ENCODE results near the gene GIGYF2. TPM values are rescaled to one million over a fixed set of nuclear protein-coding genes. Genes with fewer than 3 reads are reported as not detected.

GIGYF2 gene
- total and polyA plus RNA-seq, 3 experiments from 2014 or later = 27.2 to 55.8 (median 54.7) TPM

GRCh38 chr2:232875256-232876121 lies 178.4 kb downstream of the GIGYF2 start:
- H3K27me3 ChIP-seq (ENCODE audit: insufficient read depth, low read length, poor library complexity, severe bottlenecking) = peaks cover 9% of the 10 kb centered on the region
- Mint-ChIP-seq H3K4me1 (peaks cover 0 to 12% (median 0%) of the 10 kb centered on the region in 3 donors), H3K4me3 (peak overlapping the region in 6 of 7 donors; percentile 41 to 90 (median 65)), H3K27me3 (peaks cover 18 to 20% of the 10 kb centered on the region in 2 donors), H3K36me3 (no peaks in the 10 kb centered on the region), H3K9me3 (no peaks in the 10 kb centered on the region), H3K27ac (no peak overlapping the region)
- H3K4me1 ChIP-seq (ENCODE audit: insufficient read depth, low read length) = no peaks in the 10 kb centered on the region
- no peak overlapping the region for H3K4me3 ChIP-seq (ENCODE audit: low read length)
- no peaks in the 10 kb centered on the region for H3K9me3 ChIP-seq (ENCODE audit: low read length)
- H3K27ac ChIP-seq (ENCODE audit: low read depth, low read length) = no peak overlapping the region
- H3K36me3 ChIP-seq (ENCODE audit: insufficient read depth, low read length) = no peaks in the 10 kb centered on the region
- peak in 1 of 5 donors; percentile 32 for DNase-seq
- POLR2A ChIA-PET = no interaction called here
- CTCF ChIA-PET = no interaction called here

- no peak overlapping the region for H3K4me3 ChIP-seq (ENCODE audit: low read length)
- no peak overlapping the region for H3K27ac Mint-ChIP-seq
- H3K27ac ChIP-seq (ENCODE audit: low read depth, low read length) = no peak overlapping the region
- no peaks in the 10 kb centered on the region for H3K36me3 Mint-ChIP-seq
- POLR2A ChIA-PET = no interaction called here
- CTCF ChIA-PET = no interaction called here
- H3K9me3 Mint-ChIP-seq = no peaks in the 10 kb centered on the region
- H3K9me3 ChIP-seq (ENCODE audit: low read length) = no peaks in the 10 kb centered on the region
- peaks cover 18 to 20% of the 10 kb centered on the region in 2 donors for H3K27me3 Mint-ChIP-seq
- H3K4me3 Mint-ChIP-seq = peak overlapping the region in 3 of 7 donors; percentile 47 to 52 (median 51)
- peak in 2 of 5 donors; percentile 23 to 42 for DNase-seq
- H3K36me3 ChIP-seq (ENCODE audit: insufficient read depth, low read length) = no peaks in the 10 kb centered on the region
- peaks cover 0 to 12% (median 0%) of the 10 kb centered on the region in 3 donors for H3K4me1 Mint-ChIP-seq
- H3K27me3 ChIP-seq (ENCODE audit: insufficient read depth, low read length, poor library complexity, severe bottlenecking) = peaks cover 9% of the 10 kb centered on the region
- no peaks in the 10 kb centered on the region for H3K4me1 ChIP-seq (ENCODE audit: insufficient read depth, low read length)
Measured at GRCh38 chr2:232876161-232876977, 179.2 kb downstream of the GIGYF2 start.

- DNase-seq = peak in 1 of 5 donors; percentile 31
- H3K36me3 Mint-ChIP-seq = no peaks in the 10 kb centered on the region
- Histone ChIP-seq H3K27me3 (ENCODE audit: insufficient read depth, low read length, poor library complexity, severe bottlenecking) (peaks cover 9% of the 10 kb centered on the region), H3K9me3 (ENCODE audit: low read length) (no peaks in the 10 kb centered on the region), H3K4me1 (ENCODE audit: insufficient read depth, low read length) (no peaks in the 10 kb centered on the region), H3K36me3 (ENCODE audit: insufficient read depth, low read length) (no peaks in the 10 kb centered on the region), H3K4me3 (ENCODE audit: low read length) (no peak overlapping the region), H3K27ac (ENCODE audit: low read depth, low read length) (no peak overlapping the region)
- no peak overlapping the region for H3K27ac Mint-ChIP-seq
- H3K27me3 Mint-ChIP-seq = peaks cover 18 to 20% of the 10 kb centered on the region in 2 donors
- H3K4me1 Mint-ChIP-seq = peaks cover 0 to 12% (median 0%) of the 10 kb centered on the region in 3 donors
- peak overlapping the region in 3 of 7 donors; percentile 28 to 54 (median 51) for H3K4me3 Mint-ChIP-seq
- POLR2A ChIA-PET = no interaction called here
- no peaks in the 10 kb centered on the region for H3K9me3 Mint-ChIP-seq
- CTCF ChIA-PET = no interaction called here
Measured at GRCh38 chr2:232876978-232877441, 179.9 kb downstream of the GIGYF2 start.

- Mint-ChIP-seq H3K27me3 (peaks cover 18 to 20% of the 10 kb centered on the region in 2 donors), H3K4me1 (peaks cover 0 to 12% (median 0%) of the 10 kb centered on the region in 3 donors), H3K9me3 (no peaks in the 10 kb centered on the region), H3K36me3 (no peaks in the 10 kb centered on the region), H3K4me3 (peak overlapping the region in 6 of 7 donors; percentile 36 to 67 (median 48)), H3K27ac (no peak overlapping the region)
- H3K27ac ChIP-seq (ENCODE audit: low read depth, low read length) = no peak overlapping the region
- H3K9me3 ChIP-seq (ENCODE audit: low read length) = no peaks in the 10 kb centered on the region
- H3K4me1 ChIP-seq (ENCODE audit: insufficient read depth, low read length) = no peaks in the 10 kb centered on the region
- ChIA-PET CTCF (no interaction called here), POLR2A (no interaction called here)
- DNase-seq = no peak
- H3K36me3 ChIP-seq (ENCODE audit: insufficient read depth, low read length) = no peaks in the 10 kb centered on the region
- H3K4me3 ChIP-seq (ENCODE audit: low read length) = no peak overlapping the region
- H3K27me3 ChIP-seq (ENCODE audit: insufficient read depth, low read length, poor library complexity, severe bottlenecking) = peaks cover 9% of the 10 kb centered on the region
Measured at GRCh38 chr2:232877940-232878511, 180.9 kb downstream of the GIGYF2 start.

GRCh38 chr2:232878855-232879617 lies 181.9 kb downstream of the GIGYF2 start:
- Histone ChIP-seq H3K4me1 (ENCODE audit: insufficient read depth, low read length) (no peaks in the 10 kb centered on the region), H3K4me3 (ENCODE audit: low read length) (no peak overlapping the region), H3K27ac (ENCODE audit: low read depth, low read length) (no peak overlapping the region), H3K9me3 (ENCODE audit: low read length) (no peaks in the 10 kb centered on the region), H3K36me3 (ENCODE audit: insufficient read depth, low read length) (no peaks in the 10 kb centered on the region), H3K27me3 (ENCODE audit: insufficient read depth, low read length, poor library complexity, severe bottlenecking) (peaks cover 9% of the 10 kb centered on the region)
- Mint-ChIP-seq H3K36me3 (no peaks in the 10 kb centered on the region), H3K4me3 (no peak overlapping the region), H3K4me1 (peaks cover 0 to 12% (median 0%) of the 10 kb centered on the region in 3 donors), H3K9me3 (no peaks in the 10 kb centered on the region), H3K27me3 (peaks cover 18% of the 10 kb centered on the region in 2 donors), H3K27ac (no peak overlapping the region)
- POLR2A ChIA-PET = no interaction called here
- CTCF ChIA-PET = no interaction called here
- no peak for DNase-seq

- no peak overlapping the region for H3K4me3 Mint-ChIP-seq
- Histone ChIP-seq H3K4me1 (ENCODE audit: insufficient read depth, low read length) (no peaks in the 10 kb centered on the region), H3K36me3 (ENCODE audit: insufficient read depth, low read length) (no peaks in the 10 kb centered on the region), H3K9me3 (ENCODE audit: low read length) (no peaks in the 10 kb centered on the region), H3K4me3 (ENCODE audit: low read length) (no peak overlapping the region), H3K27ac (ENCODE audit: low read depth, low read length) (no peak overlapping the region), H3K27me3 (ENCODE audit: insufficient read depth, low read length, poor library complexity, severe bottlenecking) (peaks cover 9% of the 10 kb centered on the region)
- peak in 1 of 5 donors; percentile 42 for DNase-seq
- H3K4me1 Mint-ChIP-seq = peaks cover 0 to 12% (median 0%) of the 10 kb centered on the region in 3 donors
- H3K9me3 Mint-ChIP-seq = no peaks in the 10 kb centered on the region
- H3K27ac Mint-ChIP-seq = peak overlapping the region in 1 of 8 donors; percentile 84
- H3K36me3 Mint-ChIP-seq = no peaks in the 10 kb centered on the region
- peaks cover 13 to 15% of the 10 kb centered on the region in 2 donors for H3K27me3 Mint-ChIP-seq
- ChIA-PET POLR2A (no interaction called here), CTCF (no interaction called here)
Measured at GRCh38 chr2:232879618-232880494, 182.7 kb downstream of the GIGYF2 start.

All from CD8-positive, alpha-beta memory T cell (primary cell).